AG20443 (cell line): Measurements from ENCODE around the gene IMP4.
A peak's percentile ranks its signal among the peaks of the same experiment; 100 is the strongest.

ENCODE experiments used
- DNase-seq: peaks from one replicate; pipeline ENCODE4 v3.0.0; 2012; ENCODE audit warnings: low spot score, mixed read lengths

The IMP4 gene

DNA sequence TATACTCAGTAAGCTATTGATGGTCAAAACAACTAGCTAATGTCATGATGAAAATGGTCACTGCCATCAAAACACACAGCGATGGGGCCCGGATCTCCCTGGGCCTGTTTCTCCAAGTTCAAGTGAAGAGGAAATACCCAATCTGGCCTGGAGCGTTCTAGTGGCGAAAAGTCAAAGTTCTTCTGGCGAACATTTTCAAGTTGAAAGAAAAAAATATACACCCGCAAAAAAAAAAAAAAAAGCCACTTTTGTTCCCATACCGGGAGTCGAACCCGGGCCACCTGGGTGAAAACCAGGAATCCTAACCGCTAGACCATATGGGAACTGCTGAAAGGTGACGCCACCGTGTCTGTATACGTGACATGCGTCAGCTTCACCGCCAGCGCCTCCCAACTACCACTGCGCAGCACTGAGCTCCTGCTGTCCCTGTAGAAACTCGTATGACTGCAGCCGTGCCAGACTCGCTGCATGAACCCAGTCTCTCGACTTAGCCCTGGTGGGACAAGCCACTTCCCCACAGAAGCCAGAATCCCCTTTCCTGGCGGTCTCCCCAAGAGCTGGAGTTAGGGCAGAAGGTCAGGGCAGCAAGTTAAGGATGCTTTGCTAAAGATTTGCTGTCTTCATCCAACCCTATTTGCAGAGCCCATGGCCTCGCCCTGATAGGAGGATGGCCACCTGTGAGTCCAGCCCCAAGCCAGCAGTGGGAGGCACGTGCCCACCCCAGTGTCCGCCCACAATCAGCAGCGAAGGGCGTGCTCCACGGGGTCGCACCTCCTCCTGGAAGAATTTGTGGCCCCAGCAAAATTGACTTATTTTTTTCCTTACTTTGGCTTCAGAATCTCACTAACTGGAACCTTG, 5.6 kb upstream of the IMP4 start:
- peak; percentile 87 for DNase-seq

DNA sequence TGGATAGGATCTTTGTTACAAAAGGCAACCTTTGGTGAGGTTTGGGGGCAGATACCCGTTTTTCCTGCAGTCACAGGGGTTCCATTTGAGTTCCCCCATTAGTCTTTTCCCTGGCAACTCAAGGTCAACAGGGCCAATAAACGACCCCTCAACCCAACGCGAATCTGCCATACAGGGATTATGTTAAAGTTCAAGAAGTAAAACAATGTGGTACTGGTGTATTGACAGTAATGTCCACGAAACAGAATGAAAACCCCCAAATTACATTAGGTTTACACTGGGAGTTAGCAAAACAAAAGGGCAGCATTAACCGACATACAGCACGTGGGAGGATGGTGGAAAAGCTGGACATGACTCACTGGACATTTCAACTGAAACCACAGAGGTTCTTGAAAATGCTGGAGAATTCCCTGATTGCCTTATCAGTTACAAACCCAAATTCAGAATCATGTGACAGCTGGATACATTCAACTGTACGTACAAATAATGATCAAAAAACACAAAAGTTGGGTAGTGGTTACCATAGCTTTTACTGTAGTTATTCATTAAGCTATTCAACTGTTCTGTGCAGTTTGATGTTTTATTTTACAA, 4.9 kb upstream of the IMP4 start:
- peak; percentile 31 for DNase-seq

DNA sequence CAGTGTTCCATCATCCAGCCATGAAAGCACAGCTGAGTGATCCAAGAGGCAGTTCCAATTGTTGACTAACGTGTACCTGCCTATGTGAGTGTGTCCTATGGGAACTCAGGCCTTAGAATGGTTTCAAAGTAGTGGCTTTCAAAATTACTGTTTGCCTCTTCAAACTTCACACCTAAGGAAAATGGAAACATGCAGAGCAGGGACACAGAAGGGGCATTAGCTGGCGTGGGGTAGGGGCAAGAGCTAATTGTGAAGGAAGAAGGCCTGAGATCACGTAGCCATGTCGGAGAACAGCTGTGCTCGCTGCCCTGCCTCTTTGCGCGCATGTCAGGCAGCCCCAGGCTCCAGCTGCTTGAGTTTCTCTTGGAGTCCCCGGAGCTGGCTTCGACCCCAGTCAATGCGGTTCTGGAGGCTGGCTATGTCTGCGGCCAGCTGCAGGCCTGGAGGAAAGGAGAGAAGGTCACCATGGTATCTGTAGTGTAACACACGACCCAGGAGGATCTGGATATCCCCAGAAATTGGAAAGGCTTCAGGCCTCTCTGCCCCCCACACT, 3.8 kb upstream of the IMP4 start:
- no peak for DNase-seq

DNA sequence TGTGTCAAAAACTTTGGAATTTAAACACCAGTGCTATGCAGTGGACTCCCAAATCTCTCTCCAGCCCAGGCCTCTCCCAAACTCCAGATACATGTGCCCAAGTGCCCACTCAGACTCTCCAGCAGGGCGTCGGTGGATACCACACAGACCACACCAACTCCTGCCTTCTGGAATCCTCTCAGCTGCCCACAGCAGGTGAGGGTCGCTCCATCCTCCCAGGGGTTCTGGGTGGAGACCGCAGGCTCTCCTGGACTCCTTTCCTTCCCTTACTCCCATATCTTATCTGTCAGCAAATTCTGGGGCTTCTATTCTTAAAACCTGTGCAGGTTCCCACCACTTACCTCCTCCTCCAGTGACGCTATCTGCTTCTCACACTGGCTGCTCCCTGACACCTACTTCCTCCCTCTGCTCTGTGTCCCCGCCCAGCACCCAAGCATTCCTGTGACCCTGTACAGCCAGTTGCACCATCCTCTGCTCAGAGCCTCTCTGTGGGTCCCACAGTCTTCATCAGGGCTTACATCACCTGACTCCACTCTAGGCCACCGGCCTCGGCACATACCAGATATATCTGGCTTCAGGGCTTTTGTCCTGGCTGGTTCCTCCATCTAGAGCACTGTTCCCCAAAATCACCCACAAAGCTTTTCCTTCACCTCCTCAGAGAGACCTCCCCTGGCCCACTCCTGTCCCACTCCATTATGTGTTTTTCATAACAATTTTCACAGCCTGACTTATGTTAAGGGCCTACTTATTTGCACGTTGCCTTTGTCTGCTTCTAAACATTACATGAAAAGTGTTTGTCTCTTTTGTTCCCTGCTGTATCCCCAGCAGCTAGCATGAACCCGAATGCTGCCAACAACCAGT, 2.6 kb upstream of the IMP4 start:
- DNase-seq, result no peak

DNA sequence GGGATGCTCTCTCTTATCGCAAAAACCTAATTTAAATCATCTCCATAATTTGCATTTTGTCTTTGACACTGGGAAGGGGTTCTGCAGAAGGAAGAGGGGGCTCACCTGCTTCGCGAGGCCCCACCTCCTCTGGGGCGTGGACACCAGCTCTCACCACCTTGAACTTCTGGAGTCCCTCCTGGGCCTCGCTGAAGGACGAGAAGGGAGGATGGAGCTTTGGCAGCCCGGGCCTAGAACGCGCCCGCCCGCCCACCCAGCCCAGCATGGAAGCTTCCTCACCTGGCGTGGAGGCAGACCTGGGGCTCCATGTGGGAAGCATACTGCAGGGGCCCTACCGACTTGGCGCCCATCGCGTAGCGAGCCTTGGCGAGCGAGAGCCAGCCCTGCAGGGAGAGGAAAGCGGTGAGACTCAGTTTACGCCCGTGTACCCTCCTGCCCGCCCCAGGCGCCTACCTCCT, 1.1 kb upstream of the IMP4 start:
- DNase-seq, result peak; percentile 19

DNA sequence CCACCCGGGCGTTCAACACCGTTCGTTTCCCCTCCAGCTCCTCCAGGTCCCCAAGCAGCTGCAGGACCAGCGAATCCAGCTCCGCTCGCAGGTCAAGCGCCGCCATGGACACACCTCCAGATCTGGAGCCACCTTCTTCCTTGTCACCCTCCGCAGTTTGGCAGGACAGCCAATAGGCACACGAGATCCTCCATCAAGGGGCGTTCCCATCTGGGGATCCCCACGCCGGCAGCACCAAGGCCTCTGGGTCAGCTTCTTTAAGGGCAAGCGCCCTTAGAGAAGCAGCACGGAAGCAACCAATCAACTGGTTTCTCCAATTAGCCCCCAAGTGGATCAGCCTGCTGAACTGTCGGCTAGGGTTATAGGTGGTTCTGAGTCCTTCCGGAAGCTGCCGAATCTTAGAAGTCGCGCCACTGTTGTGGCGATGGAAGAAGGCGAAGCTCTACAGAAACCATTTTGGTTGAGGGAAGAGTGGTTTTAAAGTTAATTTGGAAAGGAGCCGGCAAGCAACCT, 621 bp upstream of the IMP4 start:
- DNase-seq, result peak; percentile 93

DNA sequence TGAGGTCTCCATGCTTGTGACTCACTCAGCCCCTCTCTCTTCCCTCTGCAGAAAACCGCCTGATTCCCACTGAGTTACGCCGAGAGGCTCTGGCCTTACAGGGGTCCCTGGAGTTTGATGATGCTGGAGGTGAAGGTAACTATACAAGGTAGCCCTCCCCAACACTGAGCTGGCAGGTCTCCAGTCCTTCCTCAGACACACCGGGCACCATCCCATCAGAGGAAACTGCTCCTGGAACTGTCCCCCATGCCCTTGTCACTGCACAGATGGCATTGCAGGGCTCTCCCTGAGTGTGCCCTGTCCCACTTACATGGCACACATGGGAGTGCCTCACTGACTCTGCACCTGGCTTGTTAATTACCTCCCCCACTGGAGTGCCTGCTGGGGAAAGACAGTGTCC, 1.9 kb downstream of the IMP4 start:
- no peak for DNase-seq

DNA sequence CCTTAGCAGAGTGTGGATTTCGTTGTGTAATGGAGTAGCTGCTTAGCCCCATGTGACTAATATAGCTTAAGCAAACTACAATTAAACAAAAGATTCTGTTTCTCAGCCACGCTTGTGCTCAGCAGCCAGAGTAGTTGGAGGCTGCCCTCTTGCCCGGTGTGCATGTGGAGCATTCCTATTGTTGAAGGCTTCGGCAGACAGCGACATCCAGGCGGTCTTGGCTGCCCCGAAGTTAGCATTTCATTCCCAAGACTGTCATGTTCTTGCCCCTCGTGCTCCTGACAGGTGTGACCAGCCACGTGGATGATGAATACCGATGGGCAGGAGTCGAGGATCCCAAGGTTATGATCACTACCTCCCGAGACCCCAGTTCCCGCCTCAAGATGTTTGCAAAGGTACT, 2.4 kb downstream of the IMP4 start:
- DNase-seq, result no peak

DNA sequence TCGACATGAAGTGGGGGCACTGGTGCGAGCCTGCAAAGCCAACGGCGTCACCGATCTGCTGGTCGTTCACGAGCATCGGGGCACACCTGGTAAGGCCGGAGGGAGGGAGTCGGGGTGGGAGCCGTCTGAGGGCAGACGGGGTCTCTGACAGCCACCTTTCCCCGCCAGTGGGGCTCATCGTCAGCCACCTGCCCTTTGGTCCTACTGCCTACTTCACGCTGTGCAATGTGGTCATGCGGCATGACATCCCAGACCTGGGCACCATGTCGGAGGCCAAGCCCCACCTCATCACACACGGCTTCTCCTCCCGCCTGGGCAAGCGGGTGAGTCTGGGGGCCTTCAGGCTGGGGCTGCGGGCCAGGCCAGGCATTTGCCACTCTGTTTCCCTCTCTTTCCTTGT, 2.9 kb downstream of the IMP4 start:
- no peak for DNase-seq

DNA sequence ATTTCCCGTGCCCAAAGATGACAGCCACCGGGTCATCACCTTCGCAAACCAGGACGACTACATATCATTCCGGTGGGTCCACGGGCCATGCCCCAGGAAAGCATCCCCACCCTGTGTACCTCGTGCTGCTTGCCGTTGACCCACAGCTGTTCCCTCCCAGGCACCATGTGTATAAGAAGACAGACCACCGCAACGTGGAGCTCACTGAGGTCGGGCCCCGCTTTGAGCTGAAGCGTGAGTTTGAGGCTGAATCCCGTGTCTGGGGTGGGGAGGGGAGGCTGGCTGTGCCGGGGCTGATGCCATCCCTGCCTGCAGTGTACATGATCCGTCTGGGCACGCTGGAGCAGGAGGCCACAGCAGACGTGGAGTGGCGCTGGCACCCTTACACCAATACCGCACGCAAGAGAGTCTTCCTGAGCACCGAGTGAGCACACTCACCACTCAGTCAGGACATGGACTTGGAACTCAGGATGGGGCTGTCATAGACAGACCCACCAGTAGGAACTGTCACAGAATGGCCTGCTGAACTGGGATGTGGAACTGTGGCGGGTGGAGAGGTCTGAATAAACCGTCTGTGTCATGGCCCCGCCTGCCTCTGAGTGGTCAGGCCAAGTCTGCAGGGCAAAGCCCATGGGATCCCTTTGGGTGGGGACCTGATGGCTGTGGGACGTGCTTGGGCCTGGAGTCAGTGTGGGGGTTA, 3.5 kb downstream of the IMP4 start:
- DNase-seq, result no peak

DNA sequence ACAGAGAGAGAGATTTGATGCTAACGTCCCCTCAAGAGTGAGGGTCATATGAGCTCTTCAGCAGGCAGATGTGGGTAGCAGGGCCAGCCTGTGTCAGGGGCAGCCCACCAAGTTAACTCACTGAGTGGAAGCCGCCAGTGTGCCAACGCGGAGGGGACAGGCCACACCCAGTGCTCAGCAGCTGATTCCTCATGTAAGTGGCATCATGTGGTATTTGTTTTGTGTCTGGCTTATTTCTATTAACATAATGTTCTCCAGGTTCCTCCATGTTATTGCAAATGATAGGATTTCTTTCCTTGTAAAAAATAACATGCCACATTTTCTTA, 4.0 kb downstream of the IMP4 start:
- no peak for DNase-seq

DNA sequence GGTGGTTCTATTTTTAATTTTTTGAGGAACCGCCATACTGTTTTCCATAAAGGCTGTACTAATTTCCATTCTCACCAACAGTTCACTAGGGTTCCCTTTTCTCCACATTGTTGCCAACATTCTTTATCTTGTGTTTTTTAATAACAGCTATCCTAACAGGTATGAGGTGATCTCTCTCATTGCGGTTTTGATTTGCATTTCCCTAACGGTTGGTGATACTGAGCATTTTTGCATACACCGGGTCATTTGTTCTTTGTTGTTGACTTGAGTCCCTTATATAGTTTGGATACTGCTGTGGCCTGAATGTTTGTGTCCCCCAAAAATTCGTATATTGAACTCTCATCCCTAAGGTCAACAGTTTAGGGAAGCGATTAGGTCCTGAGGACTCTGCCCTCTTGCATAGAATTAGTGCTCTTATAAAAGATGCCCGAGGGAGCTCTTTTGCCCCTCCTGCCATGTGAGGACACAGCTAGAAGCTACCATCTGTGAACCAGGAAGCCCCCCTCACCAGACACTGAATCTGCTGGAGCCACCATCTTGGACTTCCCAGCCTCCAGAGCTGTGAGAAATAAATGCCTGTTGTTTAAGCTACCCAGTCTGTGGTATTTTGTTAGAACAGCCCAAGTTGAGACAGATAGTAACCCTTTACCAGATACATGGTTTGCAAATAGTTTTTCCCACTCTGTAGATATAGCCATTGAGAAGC, 4.7 kb downstream of the IMP4 start:
- no peak for DNase-seq

DNA sequence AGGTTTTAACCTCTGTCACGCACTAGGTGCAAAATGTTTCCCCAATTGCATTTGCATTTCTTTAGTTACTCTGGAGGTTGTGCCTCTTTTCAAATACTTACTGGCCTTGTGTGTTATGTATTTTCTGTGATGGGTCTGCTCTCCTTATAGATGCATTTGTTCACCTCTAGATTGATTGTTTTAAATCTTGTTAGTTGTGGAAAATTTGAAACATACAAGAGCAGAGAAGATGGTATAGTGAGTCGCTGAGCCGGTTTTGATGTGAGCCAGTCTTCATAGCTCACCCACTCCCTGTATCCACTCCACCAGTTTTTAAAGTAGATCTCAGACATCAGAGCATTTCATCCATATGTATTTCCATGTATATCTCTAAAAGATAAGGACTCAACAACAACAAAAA, 6.5 kb downstream of the IMP4 start:
- no peak for DNase-seq

DNA sequence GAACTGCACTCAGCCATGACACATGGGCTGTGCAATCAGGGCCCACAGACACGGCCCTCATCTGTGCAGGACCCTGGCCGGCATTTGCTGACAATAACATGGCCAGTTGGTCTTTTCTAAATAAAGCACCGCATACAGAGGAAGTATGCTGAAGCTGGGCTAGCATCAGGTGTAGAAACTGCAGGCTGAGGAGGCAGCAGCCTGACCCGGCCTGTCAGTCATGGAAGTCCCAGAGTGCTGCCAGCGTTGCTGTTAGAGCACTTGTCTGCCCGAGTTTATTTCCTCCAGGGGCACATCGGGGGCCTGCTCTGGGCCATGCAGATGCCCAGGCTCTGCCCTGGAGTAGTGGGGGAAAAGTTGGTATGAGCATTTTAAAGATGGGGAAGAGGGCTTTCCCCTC, 9.0 kb downstream of the IMP4 start:
- DNase-seq, result no peak

DNA sequence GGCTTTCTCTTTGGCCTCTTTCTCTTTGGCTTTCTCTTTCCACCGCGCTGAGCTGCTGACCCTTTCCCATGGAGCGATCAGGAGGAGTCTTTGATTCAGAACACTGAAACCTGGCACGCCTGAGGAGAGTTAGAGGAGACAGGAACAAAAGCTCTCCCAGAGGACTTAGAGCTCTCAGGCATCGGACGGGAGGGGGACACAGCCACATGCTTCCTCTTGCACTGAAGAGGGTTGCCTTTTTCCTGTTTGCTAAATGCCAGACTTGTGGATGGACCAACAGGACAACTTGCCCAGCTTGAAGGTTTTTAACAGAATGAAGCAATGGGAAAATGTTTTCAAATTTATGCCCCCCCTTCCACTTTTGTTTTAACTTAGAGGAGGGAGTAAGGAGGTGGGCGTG, 9.5 kb downstream of the IMP4 start:
- no peak for DNase-seq

DNA sequence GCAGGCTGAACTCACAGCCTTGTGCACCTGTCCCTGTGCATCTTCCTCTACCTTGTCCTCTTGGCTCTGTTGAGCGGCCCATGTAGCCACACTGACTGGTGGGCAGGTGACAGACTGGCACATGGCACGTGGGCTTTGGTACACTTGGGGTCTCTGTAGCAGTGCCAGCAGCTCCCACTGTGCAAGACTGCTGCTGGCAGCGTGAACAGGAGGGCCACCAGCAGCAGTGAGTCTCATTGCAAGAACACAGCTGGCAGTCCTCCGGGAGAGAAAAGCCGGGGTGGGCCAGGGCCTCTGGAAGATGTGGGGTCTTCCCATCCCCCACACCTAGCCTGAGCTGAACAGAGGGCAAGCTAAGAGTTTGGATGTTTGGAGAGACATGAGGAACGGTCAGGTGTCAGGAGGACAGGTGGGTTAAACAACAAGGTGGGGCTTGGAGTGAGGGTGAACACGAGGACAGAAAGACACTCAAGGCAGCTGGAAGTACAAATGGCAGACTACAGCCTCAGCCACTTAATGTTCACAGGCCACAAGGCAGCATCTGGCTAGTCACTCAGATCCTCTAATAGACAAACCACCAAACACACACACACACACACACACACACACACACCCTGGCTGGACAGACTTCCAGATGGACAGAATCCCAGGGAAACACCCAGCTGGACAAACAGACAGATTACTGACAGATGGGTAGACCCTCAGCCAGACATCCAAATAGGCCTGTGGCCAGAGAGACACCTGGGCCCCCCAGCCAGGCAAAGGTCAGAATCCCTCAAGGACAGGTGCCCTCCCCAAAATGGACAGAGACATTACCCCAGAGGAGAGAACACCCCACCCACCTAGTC, 10.8 kb downstream of the IMP4 start:
- no peak for DNase-seq

DNA sequence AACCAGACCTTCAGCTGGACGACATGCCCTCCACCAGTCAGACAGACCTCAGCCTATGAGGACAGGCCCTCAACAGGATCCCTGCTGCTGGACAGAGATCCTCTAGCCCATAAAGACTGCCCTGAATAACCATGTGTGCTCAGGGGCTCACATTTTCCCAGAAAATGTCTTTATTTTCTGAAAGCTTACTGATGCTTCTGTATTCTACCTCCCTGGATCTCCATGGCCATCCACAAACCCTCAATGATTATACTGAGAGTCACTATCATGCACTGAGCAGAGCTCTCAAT, 11.4 kb downstream of the IMP4 start:
- no peak for DNase-seq

DNA sequence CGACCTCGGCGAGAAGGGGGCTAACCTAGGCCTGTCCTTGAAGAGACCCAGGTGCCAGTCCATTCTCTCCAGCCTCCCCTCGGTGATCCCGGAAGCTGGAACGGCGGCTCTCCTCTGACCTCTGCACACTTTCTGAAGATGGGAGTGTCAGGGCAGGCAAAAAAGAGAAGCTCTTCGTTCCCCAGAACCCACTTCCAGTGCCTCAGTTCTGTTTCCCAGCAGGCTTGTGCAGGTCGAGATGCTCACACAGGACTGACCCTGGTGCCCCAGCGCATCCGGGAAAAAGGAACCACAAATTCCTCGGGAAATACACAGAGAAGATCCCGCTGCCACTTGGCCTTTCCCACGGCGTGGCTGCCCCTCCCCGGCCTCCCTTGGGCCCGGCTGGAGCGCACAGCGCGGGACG, 12.5 kb downstream of the IMP4 start:
- DNase-seq, result no peak

DNA sequence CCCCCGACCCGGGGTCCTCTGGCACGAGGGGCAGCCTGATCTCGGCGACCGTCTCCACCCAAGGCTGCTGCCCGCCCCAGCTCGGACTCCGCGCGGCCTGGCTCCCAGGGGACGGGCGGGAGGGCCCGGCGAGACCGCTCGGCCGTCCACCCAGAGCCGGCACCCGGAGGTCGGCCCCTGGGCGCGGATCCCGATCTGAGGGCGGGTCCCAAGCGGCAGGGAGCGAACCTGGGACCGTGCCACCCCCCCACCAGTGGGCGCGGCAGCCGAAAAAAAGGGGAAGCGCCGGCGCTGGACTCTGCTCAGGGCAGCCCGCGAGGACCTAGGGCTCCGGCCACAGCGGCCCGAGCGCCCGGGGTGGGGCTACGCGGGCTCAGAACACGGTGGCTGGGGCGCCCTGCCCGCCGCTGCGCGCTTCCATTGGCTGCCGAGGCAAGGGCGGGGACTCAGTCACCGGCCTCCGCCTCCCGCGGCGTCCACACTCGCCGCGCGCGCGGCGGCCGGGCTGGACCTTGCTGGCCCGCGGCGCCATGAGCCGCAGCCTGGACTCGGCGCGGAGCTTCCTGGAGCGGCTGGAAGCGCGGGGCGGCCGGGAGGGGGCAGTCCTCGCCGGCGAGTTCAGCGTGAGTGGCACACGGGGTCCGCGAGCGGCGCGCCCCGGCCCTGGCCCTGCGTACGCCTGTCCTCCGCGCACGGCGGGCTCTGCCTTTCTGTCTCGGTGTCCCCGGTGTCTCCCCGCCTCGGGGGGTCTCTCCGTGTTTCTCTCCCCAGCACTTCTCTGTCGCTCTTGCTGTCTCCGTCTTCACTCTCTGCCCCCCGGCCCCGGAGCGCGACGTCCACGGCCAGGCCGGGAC, 13.1 kb downstream of the IMP4 start, which contains the start of gene PTPN18:
TSS of gene PTPN18 (plus strand) at position 479 of the 854 bp plus-strand sequence. CDS start at position 531, 52 bp downstream.
- DNase-seq, result peak; percentile 96
